ENCODE results near the gene A1BG.
"Not testable (repeated sequence)": the region's sequence is repeated elsewhere in the genome, so short reads cannot be mapped to it uniquely, and the experiment has no call there.

Gene A1BG

GRCh38 chr19:58336820-58337219, 16.5 kb downstream of the A1BG start:
- DNase-seq (ENCODE audit: low read depth in 1 of 2, low spot score in 1 of 2) = no peak

- no peak for DNase-seq (ENCODE audit: low read depth in 1 of 2, low spot score in 1 of 2)
Observed at GRCh38 chr19:58336216-58336615, 17.1 kb downstream of the A1BG start.

- no peak for DNase-seq (ENCODE audit: low read depth in 1 of 2, low spot score in 1 of 2)
Observed at GRCh38 chr19:58335630-58336029, 17.7 kb downstream of the A1BG start.

GRCh38 chr19:58334691-58335249, 18.5 kb downstream of the A1BG start:
- DNase-seq (ENCODE audit: low read depth in 1 of 2, low spot score in 1 of 2) = no peak

- no peak for DNase-seq (ENCODE audit: low read depth in 1 of 2, low spot score in 1 of 2)
Observed at GRCh38 chr19:58332697-58333096, 20.6 kb downstream of the A1BG start.

GRCh38 chr19:58330458-58330857, 22.8 kb downstream of the A1BG start:
- DNase-seq (ENCODE audit: low read depth in 1 of 2, low spot score in 1 of 2) = no peak

GRCh38 chr19:58328999-58329398, 24.3 kb downstream of the A1BG start:
- DNase-seq (ENCODE audit: low read depth in 1 of 2, low spot score in 1 of 2) = no peak

GRCh38 chr19:58326914-58327726, 26.2 kb downstream of the A1BG start, which contains the start of gene ZSCAN22:
Gene ZSCAN22, plus strand, starts transcription at chr19:58326994. Its CDS starts 7,809 bp downstream, at chr19:58334803.
- DNase-seq (ENCODE audit: low read depth in 1 of 2, low spot score in 1 of 2) = peak; percentile 70 to 77

GRCh38 chr19:58326501-58326913, 26.8 kb downstream of the A1BG start:
- no peak for DNase-seq (ENCODE audit: low read depth in 1 of 2, low spot score in 1 of 2)

GRCh38 chr19:58325311-58326022, 27.8 kb downstream of the A1BG start:
- no peak for DNase-seq (ENCODE audit: low read depth in 1 of 2, low spot score in 1 of 2)

GRCh38 chr19:58319241-58319640, 34.1 kb downstream of the A1BG start:
- no peak for DNase-seq (ENCODE audit: low read depth in 1 of 2, low spot score in 1 of 2)

- DNase-seq (ENCODE audit: low read depth in 1 of 2, low spot score in 1 of 2) = no peak
Observed at GRCh38 chr19:58318297-58318696, 35.0 kb downstream of the A1BG start.

- DNase-seq (ENCODE audit: low read depth in 1 of 2, low spot score in 1 of 2) = no peak
Observed at GRCh38 chr19:58317476-58318072, 35.7 kb downstream of the A1BG start.

- DNase-seq (ENCODE audit: low read depth in 1 of 2, low spot score in 1 of 2) = no peak
Observed at GRCh38 chr19:58315580-58315979, 37.7 kb downstream of the A1BG start.

GRCh38 chr19:58311345-58311865, 41.9 kb downstream of the A1BG start:
- DNase-seq (ENCODE audit: low read depth in 1 of 2, low spot score in 1 of 2) = no peak

GRCh38 chr19:58310685-58311084, 42.6 kb downstream of the A1BG start:
- not testable (repeated sequence) for DNase-seq (ENCODE audit: low read depth in 1 of 2, low spot score in 1 of 2)

GRCh38 chr19:58307736-58308135, 45.6 kb downstream of the A1BG start:
- no peak for DNase-seq (ENCODE audit: low read depth in 1 of 2, low spot score in 1 of 2)

GRCh38 chr19:58305932-58306323, 47.4 kb downstream of the A1BG start:
- DNase-seq (ENCODE audit: low read depth in 1 of 2, low spot score in 1 of 2) = no peak

GRCh38 chr19:58305065-58305931, 48.0 kb downstream of the A1BG start, which contains the start of gene ERVK3-1:
Gene ERVK3-1, plus strand, starts transcription at chr19:58305377. Its CDS starts 6,792 bp downstream, at chr19:58312169.
- DNase-seq (ENCODE audit: low read depth in 1 of 2, low spot score in 1 of 2) = peak; percentile 88 to 89

- DNase-seq (ENCODE audit: low read depth in 1 of 2, low spot score in 1 of 2) = no peak
Observed at GRCh38 chr19:58304748-58305064, 48.6 kb downstream of the A1BG start.
